HEK293 (cell line): ENCODE results near the gene PBX3.

Source experiments
- CTCF ChIA-PET: fragments of 350-600 bp; formaldehyde crosslinking; extraction: SDS; loops from one replicate; lab custom pipeline; 2021; ENCODE audit warnings: antibody characterized with exemption; lab: Yijun Ruan, JAX
- POLR2A ChIA-PET: fragments of 300-600 bp; formaldehyde crosslinking; extraction: SDS; loops from one replicate; lab custom pipeline; 2020; ENCODE audit warnings: antibody characterized with exemption, inconsistent platforms; lab: Yijun Ruan, JAX
- H3K27ac ChIP-seq: fragments of 200-500 bp; sonication (Bioruptor generic); 2 replicates; pipeline ENCODE4 v1.5.1; 2014; ENCODE audit warnings: low read depth, low read length, control low read depth, inconsistent platforms; ENCODE audit errors: extremely low read depth
- H3K36me3 ChIP-seq, 2 experiments: fragments of 200-500 bp in 1 of 2; sonication (Bioruptor generic) in 1 of 2; 1 replicate in 1 of 2; 2 replicates in 1 of 2; pipeline ENCODE4 v1.5.1; 2014 to 2017; ENCODE audit warnings: inconsistent platforms in 2 of 2, low read length in 2 of 2; ENCODE audit not compliant: control insufficient read depth in 2 of 2, insufficient read depth in 1 of 2
- H3K4me1 ChIP-seq: fragments of 200-500 bp; sonication (Bioruptor generic); 2 replicates; pipeline ENCODE4 v1.5.1; 2014; ENCODE audit warnings: mild to moderate bottlenecking, low read length, inconsistent platforms; ENCODE audit not compliant: control insufficient read depth, insufficient read depth
- H3K4me3 ChIP-seq: 2 replicates; pipeline ENCODE4 v1.5.1; 2011; ENCODE audit warnings: low read depth, mild to moderate bottlenecking, control low read depth, low read length, moderate library complexity
- H3K9me3 ChIP-seq: fragments of 200-500 bp; sonication (Bioruptor generic); 2 replicates; pipeline ENCODE4 v1.5.1; 2014; ENCODE audit warnings: low read depth, low read length, inconsistent platforms; ENCODE audit not compliant: control insufficient read depth, insufficient read depth
- GLI4 ChIP-seq: fragments of 450-650 bp; formaldehyde crosslinking; IDR thresholded peaks from 2 replicates; pipeline ENCODE4 v1.5.1; 2016; ENCODE audit warnings: missing biosample characterization, missing genetic modification characterization
- IKZF3 ChIP-seq: fragments of 450-650 bp; IDR thresholded peaks from 2 replicates; pipeline ENCODE4 v1.5.0; 2018; ENCODE audit warnings: missing biosample characterization, mild to moderate bottlenecking, missing genetic modification characterization, moderate library complexity
- ZNF157 ChIP-seq: fragments of 450-650 bp; formaldehyde crosslinking; IDR thresholded peaks from 2 replicates; pipeline ENCODE4 v1.5.1; 2016; ENCODE audit warnings: missing biosample characterization, missing genetic modification characterization
- ZNF274 ChIP-seq, 2 experiments: fragments of 200-500 bp in 1 of 2; fragments of 450-650 bp in 1 of 2; sonication (Bioruptor generic) in 1 of 2; formaldehyde crosslinking in 1 of 2; IDR thresholded peaks; 2 replicates each; pipeline versions ENCODE4 v1.5.1 to v1.6.1; 2014 to 2016; ENCODE audit warnings: borderline replicate concordance in 1 of 2, inconsistent platforms in 1 of 2, low read length in 1 of 2, missing biosample characterization in 1 of 2, missing genetic modification characterization in 1 of 2
- ZNF311 ChIP-seq: fragments of 450-650 bp; formaldehyde crosslinking; IDR thresholded peaks from 2 replicates; pipeline ENCODE4 v1.5.1; 2017; ENCODE audit warnings: missing biosample characterization, missing genetic modification characterization, borderline replicate concordance
- ZNF350 ChIP-seq: fragments of 450-650 bp; formaldehyde crosslinking; IDR thresholded peaks from 2 replicates; pipeline ENCODE4 v1.5.0; 2017; ENCODE audit warnings: missing biosample characterization, mild to moderate bottlenecking, missing genetic modification characterization
- ZNF404 ChIP-seq: fragments of 450-650 bp; formaldehyde crosslinking; IDR thresholded peaks from 2 replicates; pipeline ENCODE4 v1.5.1; 2017; ENCODE audit warnings: missing biosample characterization, missing genetic modification characterization
- ZNF510 ChIP-seq: fragments of 450-650 bp; formaldehyde crosslinking; IDR thresholded peaks from 2 replicates; pipeline ENCODE4 v1.5.1; 2018; ENCODE audit warnings: mild to moderate bottlenecking, missing genetic modification characterization, missing biosample characterization; ENCODE audit not compliant: insufficient replicate concordance
- ZNF558 ChIP-seq: fragments of 450-650 bp; formaldehyde crosslinking; IDR thresholded peaks from 2 replicates; pipeline ENCODE4 v1.5.1; 2016; ENCODE audit warnings: missing biosample characterization, missing genetic modification characterization
- ZNF585B ChIP-seq: fragments of 450-650 bp; formaldehyde crosslinking; IDR thresholded peaks from 2 replicates; pipeline ENCODE4 v1.5.1; 2016; ENCODE audit warnings: missing biosample characterization, missing genetic modification characterization
- ZNF596 ChIP-seq: fragments of 450-650 bp; IDR thresholded peaks from 2 replicates; pipeline ENCODE4 v1.5.0; 2018; ENCODE audit warnings: missing biosample characterization, mild to moderate bottlenecking, missing genetic modification characterization, moderate library complexity
- ZNF626 ChIP-seq: fragments of 450-650 bp; sonication (Bioruptor Pico); formaldehyde crosslinking; IDR thresholded peaks from 2 replicates; pipeline ENCODE4 v1.5.1; 2018; ENCODE audit warnings: missing biosample characterization, missing genetic modification characterization, inconsistent platforms
- ZNF776 ChIP-seq: fragments of 450-650 bp; formaldehyde crosslinking; IDR thresholded peaks from 2 replicates; pipeline ENCODE4 v1.5.0; 2017; ENCODE audit warnings: missing biosample characterization, missing genetic modification characterization, borderline replicate concordance
- ZNF777 ChIP-seq: fragments of 450-650 bp; formaldehyde crosslinking; IDR thresholded peaks from 2 replicates; pipeline ENCODE4 v1.5.1; 2017; ENCODE audit warnings: missing biosample characterization, missing genetic modification characterization, borderline replicate concordance
- ZNF791 ChIP-seq: fragments of 450-650 bp; formaldehyde crosslinking; IDR thresholded peaks from 2 replicates; pipeline ENCODE4 v1.5.1; 2016; ENCODE audit warnings: missing biosample characterization, missing genetic modification characterization
- ZNF830 ChIP-seq: fragments of 450-650 bp; IDR thresholded peaks from 2 replicates; pipeline ENCODE4 v1.5.0; 2018; ENCODE audit warnings: missing biosample characterization, missing genetic modification characterization, low read depth, mild to moderate bottlenecking, moderate library complexity
- ZSCAN16 ChIP-seq: fragments of 450-650 bp; formaldehyde crosslinking; IDR thresholded peaks from 2 replicates; pipeline ENCODE4 v1.5.1; 2016; ENCODE audit warnings: missing biosample characterization, missing genetic modification characterization
- TF ChIP-seq, protein P1 (sequence below): fragments of 450-650 bp; formaldehyde crosslinking; IDR thresholded peaks from 2 replicates; pipeline ENCODE4 v1.5.1; 2016; ENCODE audit warnings: missing biosample characterization, missing genetic modification characterization
- TF ChIP-seq, protein P2 (sequence below): fragments of 450-650 bp; formaldehyde crosslinking; IDR thresholded peaks from 2 replicates; pipeline ENCODE4 v1.5.1; 2017; ENCODE audit warnings: missing biosample characterization, missing genetic modification characterization
- TF ChIP-seq, protein P3 (sequence below): fragments of 450-650 bp; IDR thresholded peaks from 2 replicates; pipeline ENCODE4 v1.5.1; 2018; ENCODE audit warnings: missing biosample characterization, missing genetic modification characterization
- TF ChIP-seq, protein P4 (sequence below): fragments of 450-650 bp; formaldehyde crosslinking; IDR thresholded peaks from 2 replicates; pipeline ENCODE4 v1.5.1; 2016; ENCODE audit warnings: missing biosample characterization, missing genetic modification characterization

PBX3 gene

DNA sequence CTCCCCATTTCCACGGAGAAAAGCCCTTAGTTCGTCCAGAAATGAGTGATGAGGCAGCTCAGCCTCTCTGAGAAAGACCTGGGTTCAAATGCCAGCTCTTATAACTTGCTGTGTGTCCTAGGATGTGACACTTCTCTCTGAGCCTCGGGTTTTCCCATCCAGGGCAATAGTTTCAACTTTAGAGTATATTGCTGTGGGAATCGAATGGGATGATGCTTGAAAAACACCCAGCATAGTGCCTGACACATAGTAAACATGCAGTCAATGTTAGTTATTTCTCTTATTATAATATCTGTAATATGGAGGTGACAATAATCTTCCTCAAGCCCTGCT lies 39.7 kb upstream of the PBX3 start:
- TF ChIP-seq ZNF350 (tag by site-specific recombination): no peak
- no peak for TF ChIP-seq ZNF830 (tag by site-specific recombination)
- no peak for TF ChIP-seq ZNF510
- CTCF ChIA-PET: interaction anchor here (0.7 kb wide), 2 partner anchors 16 to 114 kb away, joined by 3 read pairs; no protein-coding TSS in a partner anchor
- Histone ChIP-seq H3K36me3 (no peaks in the 10 kb centered on the region), H3K9me3 (no peaks in the 10 kb centered on the region), H3K27ac (peak overlapping the region; percentile 82; the same call in 1 of the 2 replicates), H3K4me3 (no peak overlapping the region), H3K4me1 (peaks cover 7% of the 10 kb centered on the region; the same call in 1 of the 2 replicates)
- POLR2A ChIA-PET: interaction anchor here (0.6 to 2.9 kb wide), 19 partner anchors 8 to 873 kb away, joined by 3 to 21 read pairs (median 5); no protein-coding TSS in a partner anchor

DNA sequence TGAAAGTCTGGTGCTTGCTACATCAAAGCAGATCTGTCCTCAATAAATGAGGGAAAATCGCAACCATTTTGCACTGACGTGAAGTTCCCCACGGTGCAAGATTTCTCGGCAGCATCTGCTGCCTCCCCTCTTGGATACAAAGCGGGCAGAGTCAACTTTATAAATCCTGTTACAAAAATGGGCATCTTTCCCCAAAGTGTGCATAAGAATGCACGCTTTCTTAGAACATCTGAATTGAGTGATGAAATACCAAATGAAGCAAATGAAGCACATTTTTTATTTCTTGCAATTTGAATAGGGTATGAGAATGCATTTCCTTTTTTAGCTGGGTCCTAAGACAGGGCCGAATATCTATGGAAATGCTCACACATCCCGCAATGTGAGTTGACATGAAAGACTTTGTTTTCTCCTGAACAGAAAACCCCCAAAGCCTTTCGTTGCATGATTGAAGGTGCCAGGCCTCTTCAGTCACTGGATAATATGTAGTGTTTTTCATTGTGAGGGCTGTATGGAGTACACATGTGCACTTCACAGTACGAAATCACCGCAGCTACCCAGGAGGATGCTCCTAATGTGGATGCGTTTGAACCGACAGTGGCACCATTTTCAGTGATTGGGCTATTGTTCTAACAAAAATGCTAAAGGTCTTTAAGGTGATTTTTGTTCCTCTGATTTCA lies 20.6 kb upstream of the PBX3 start:
- no peak for TF ChIP-seq ZNF558
- TF ChIP-seq, protein P1, sequence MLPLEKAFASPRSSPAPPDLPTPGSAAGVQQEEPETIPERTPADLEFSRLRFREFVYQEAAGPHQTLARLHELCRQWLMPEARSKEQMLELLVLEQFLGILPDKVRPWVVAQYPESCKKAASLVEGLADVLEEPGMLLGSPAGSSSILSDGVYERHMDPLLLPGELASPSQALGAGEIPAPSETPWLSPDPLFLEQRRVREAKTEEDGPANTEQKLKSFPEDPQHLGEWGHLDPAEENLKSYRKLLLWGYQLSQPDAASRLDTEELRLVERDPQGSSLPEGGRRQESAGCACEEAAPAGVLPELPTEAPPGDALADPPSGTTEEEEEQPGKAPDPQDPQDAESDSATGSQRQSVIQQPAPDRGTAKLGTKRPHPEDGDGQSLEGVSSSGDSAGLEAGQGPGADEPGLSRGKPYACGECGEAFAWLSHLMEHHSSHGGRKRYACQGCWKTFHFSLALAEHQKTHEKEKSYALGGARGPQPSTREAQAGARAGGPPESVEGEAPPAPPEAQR (tag by site-specific recombination): no peak
- TF ChIP-seq, protein P2, sequence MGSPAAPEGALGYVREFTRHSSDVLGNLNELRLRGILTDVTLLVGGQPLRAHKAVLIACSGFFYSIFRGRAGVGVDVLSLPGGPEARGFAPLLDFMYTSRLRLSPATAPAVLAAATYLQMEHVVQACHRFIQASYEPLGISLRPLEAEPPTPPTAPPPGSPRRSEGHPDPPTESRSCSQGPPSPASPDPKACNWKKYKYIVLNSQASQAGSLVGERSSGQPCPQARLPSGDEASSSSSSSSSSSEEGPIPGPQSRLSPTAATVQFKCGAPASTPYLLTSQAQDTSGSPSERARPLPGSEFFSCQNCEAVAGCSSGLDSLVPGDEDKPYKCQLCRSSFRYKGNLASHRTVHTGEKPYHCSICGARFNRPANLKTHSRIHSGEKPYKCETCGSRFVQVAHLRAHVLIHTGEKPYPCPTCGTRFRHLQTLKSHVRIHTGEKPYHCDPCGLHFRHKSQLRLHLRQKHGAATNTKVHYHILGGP: no peak
- no peak for TF ChIP-seq ZNF776 (tag by site-specific recombination)
- no peak for TF ChIP-seq ZNF596
- TF ChIP-seq ZNF510: no peak
- no peak for TF ChIP-seq ZNF626 (tag by site-specific recombination)
- no peak for TF ChIP-seq ZNF274 (IDR thresholded peaks at IDR 0.05; ENCODE audit: low read length)
- no peak for TF ChIP-seq ZNF274 (tag by site-specific recombination; IDR thresholded peaks at IDR 0.05; ENCODE audit: borderline replicate concordance)
- no peak for TF ChIP-seq GLI4
- no peak for TF ChIP-seq ZNF791 (tag by site-specific recombination)
- TF ChIP-seq, protein P3, sequence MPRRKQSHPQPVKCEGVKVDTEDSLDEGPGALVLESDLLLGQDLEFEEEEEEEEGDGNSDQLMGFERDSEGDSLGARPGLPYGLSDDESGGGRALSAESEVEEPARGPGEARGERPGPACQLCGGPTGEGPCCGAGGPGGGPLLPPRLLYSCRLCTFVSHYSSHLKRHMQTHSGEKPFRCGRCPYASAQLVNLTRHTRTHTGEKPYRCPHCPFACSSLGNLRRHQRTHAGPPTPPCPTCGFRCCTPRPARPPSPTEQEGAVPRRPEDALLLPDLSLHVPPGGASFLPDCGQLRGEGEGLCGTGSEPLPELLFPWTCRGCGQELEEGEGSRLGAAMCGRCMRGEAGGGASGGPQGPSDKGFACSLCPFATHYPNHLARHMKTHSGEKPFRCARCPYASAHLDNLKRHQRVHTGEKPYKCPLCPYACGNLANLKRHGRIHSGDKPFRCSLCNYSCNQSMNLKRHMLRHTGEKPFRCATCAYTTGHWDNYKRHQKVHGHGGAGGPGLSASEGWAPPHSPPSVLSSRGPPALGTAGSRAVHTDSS (tag by site-specific recombination): no peak
- no peak for TF ChIP-seq ZNF157 (tag by site-specific recombination)
- TF ChIP-seq ZNF777 (tag by site-specific recombination): no peak
- no peak for TF ChIP-seq IKZF3 (tag by site-specific recombination)
- TF ChIP-seq ZNF311 (tag by site-specific recombination): no peak
- TF ChIP-seq ZNF404 (tag by site-specific recombination): no peak
- TF ChIP-seq ZNF585B (tag by site-specific recombination): no peak
- TF ChIP-seq ZSCAN16 (tag by site-specific recombination): no peak
- TF ChIP-seq, protein P4, sequence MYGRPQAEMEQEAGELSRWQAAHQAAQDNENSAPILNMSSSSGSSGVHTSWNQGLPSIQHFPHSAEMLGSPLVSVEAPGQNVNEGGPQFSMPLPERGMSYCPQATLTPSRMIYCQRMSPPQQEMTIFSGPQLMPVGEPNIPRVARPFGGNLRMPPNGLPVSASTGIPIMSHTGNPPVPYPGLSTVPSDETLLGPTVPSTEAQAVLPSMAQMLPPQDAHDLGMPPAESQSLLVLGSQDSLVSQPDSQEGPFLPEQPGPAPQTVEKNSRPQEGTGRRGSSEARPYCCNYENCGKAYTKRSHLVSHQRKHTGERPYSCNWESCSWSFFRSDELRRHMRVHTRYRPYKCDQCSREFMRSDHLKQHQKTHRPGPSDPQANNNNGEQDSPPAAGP (tag by site-specific recombination): no peak
- Histone ChIP-seq H3K4me1 (no peaks in the 10 kb centered on the region), H3K9me3 (no peaks in the 10 kb centered on the region), H3K4me3 (no peak overlapping the region), H3K36me3 (no peaks in the 10 kb centered on the region), H3K27ac (no peak overlapping the region)
- ChIA-PET POLR2A (interaction anchor here (1.6 kb wide), 1 partner anchor 20 kb away, joined by 5 read pairs; the partner anchor contains the start of gene MAPKAP1), CTCF (interaction anchor here (0.7 kb wide), 1 partner anchor 19 kb away, joined by 3 read pairs; no protein-coding TSS in a partner anchor)
